Cardiac muscle cell (in vitro differentiated cells and primary cell): Measurements from ENCODE around the gene COL4A1. TPM values are rescaled to one million over a fixed set of nuclear protein-coding genes. Genes with fewer than 3 reads are reported as not detected.

Source experiments
- DNase-seq, 2 donors: peaks; one replicate each; pipeline versions ENCODE4 v3.0.0 to v3.0.0-alpha.2; 2010 to 2017; ENCODE audit warnings: low read depth in 1 of 2, low spot score in 1 of 2
- H3K27ac ChIP-seq: fragments of 200-600 bp; sonication (generic); 2 replicates; pipeline ENCODE4 v1.5.1; 2016
- H3K27me3 ChIP-seq: fragments of 200-600 bp; sonication (generic); 2 replicates; pipeline ENCODE4 v1.6.0; 2016; ENCODE audit warnings: control low read depth
- H3K36me3 ChIP-seq: fragments of 200-600 bp; sonication (generic); 2 replicates; pipeline ENCODE4 v1.5.1; 2016; ENCODE audit warnings: control low read depth
- H3K4me1 ChIP-seq: fragments of 200-600 bp; sonication (generic); 2 replicates; pipeline ENCODE4 v1.8.1; 2017; ENCODE audit warnings: low read depth, mild to moderate bottlenecking, mixed run types
- H3K4me3 ChIP-seq: fragments of 200-600 bp; sonication (generic); 2 replicates; pipeline ENCODE4 v1.5.1; 2016; ENCODE audit warnings: mild to moderate bottlenecking
- H3K9me3 ChIP-seq: fragments of 200-600 bp; sonication (generic); 2 replicates; pipeline ENCODE4 v1.5.1; 2017; ENCODE audit warnings: low read depth, mild to moderate bottlenecking, control low read depth
- CTCF ChIP-seq: IDR thresholded peaks from 2 replicates; pipeline ENCODE4 v1.5.1; 2012; ENCODE audit warnings: low read depth, mild to moderate bottlenecking, low read length
- polyA plus RNA-seq: library from polyadenylated mRNA; unstranded; fragments of >200 nt; fragmentation: Nextera tagmentation; extraction: Ambion mirVana; gene quantifications from 2 replicates; pipeline ENCODE4 v1.2.1, GENCODE V29; 2016
- total RNA-seq: library from RNA; depleted of rRNA; stranded (reverse); fragments of >200 nt; gene quantifications from 2 replicates; pipeline ENCODE4 v1.2.3, GENCODE V29; 2016

COL4A1 gene
- total and polyA plus RNA-seq, 2 experiments from 2014 or later = 73.9 to 171 TPM

GRCh38 chr13:110157718-110158117, 149.2 kb downstream of the COL4A1 start:
- no peaks in the 10 kb centered on the region for H3K9me3 ChIP-seq
- H3K27me3 ChIP-seq = no peaks in the 10 kb centered on the region
- H3K4me1 ChIP-seq = no peaks in the 10 kb centered on the region
- no peak overlapping the region for H3K4me3 ChIP-seq
- peaks cover 7% of the 10 kb centered on the region for H3K36me3 ChIP-seq
- no peak for DNase-seq
- no peak overlapping the region for H3K27ac ChIP-seq
- TF ChIP-seq CTCF = no peak

GRCh38 chr13:110156301-110157049, 150.5 kb downstream of the COL4A1 start:
- no peak overlapping the region for H3K27ac ChIP-seq
- no peak overlapping the region for H3K4me3 ChIP-seq
- no peak for TF ChIP-seq CTCF
- DNase-seq = no peak
- no peaks in the 10 kb centered on the region for H3K9me3 ChIP-seq
- H3K36me3 ChIP-seq = peaks cover 4% of the 10 kb centered on the region
- H3K4me1 ChIP-seq = no peaks in the 10 kb centered on the region
- H3K27me3 ChIP-seq = no peaks in the 10 kb centered on the region

GRCh38 chr13:110155072-110155471, 151.9 kb downstream of the COL4A1 start:
- no peaks in the 10 kb centered on the region for H3K27me3 ChIP-seq
- DNase-seq = no peak
- no peaks in the 10 kb centered on the region for H3K36me3 ChIP-seq
- H3K4me3 ChIP-seq = no peak overlapping the region
- H3K4me1 ChIP-seq = no peaks in the 10 kb centered on the region
- no peak overlapping the region for H3K27ac ChIP-seq
- no peaks in the 10 kb centered on the region for H3K9me3 ChIP-seq
- no peak for TF ChIP-seq CTCF

GRCh38 chr13:110154410-110154933, 152.5 kb downstream of the COL4A1 start:
- H3K4me1 ChIP-seq = no peaks in the 10 kb centered on the region
- no peaks in the 10 kb centered on the region for H3K27me3 ChIP-seq
- H3K4me3 ChIP-seq = no peak overlapping the region
- H3K27ac ChIP-seq = no peak overlapping the region
- H3K9me3 ChIP-seq = no peaks in the 10 kb centered on the region
- TF ChIP-seq CTCF = no peak
- no peak for DNase-seq
- H3K36me3 ChIP-seq = no peaks in the 10 kb centered on the region

GRCh38 chr13:110152351-110152750, 154.6 kb downstream of the COL4A1 start:
- no peak for TF ChIP-seq CTCF
- H3K36me3 ChIP-seq = peaks cover 7% of the 10 kb centered on the region
- H3K4me3 ChIP-seq = no peak overlapping the region
- no peaks in the 10 kb centered on the region for H3K9me3 ChIP-seq
- H3K27me3 ChIP-seq = no peaks in the 10 kb centered on the region
- no peaks in the 10 kb centered on the region for H3K4me1 ChIP-seq
- H3K27ac ChIP-seq = no peak overlapping the region
- no peak for DNase-seq
